ENCODE data around the gene IRF9. TPM values are rescaled to one million over a fixed set of nuclear protein-coding genes. Genes with fewer than 3 reads are reported as not detected.
A peak's percentile ranks its signal among the peaks of the same experiment; 100 is the strongest.

Gene IRF9
- total and polyA plus RNA-seq, 2 of the 13 experiments (the other 11 are each of a cell fraction or from before 2014, with no cell fraction given), result 14.9 to 49.7 TPM

DNA sequence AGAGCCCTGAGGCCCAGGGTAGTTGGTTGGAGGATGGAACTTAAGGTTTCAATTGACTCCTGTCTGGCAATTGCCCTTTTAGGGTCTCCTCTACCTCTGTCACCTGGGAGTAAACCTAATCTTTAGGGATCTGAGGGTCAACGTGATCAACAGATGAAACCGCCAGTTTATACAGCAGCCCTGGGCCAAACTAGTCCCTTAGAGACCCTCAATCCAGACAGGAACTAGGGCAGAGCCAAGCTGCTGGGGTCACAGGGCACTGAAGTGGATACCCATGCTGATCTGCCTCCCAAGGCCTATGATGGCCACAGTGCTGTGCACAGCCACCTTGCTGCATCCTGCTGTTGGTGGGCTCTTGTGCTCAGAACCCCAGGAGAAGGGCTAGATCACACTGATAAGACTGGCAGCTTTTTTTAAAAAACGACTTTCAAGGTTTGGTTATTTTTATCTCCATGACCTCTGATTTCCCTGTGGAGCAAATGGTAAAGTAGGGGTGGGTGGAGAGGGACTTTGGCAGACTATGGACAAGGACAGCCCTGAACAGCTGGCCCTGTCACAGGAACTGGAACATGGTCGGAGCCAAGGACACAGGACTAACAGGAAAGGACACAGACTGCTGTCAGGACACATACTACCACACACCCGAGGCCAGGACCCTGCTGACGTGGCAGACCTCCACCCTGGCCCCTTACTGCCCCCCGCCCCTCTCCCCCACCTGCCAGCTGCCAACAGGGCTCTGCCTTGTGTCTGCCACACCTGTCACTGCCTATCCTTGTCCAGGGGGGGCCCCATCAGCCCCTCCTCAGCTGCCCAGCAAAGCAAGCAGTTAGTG is 30.1 kb upstream of the IRF9 start (continued):
- TF ChIP-seq ZBTB49 (CRISPR knock-in tag; IDR thresholded peaks at IDR 0.05; ENCODE audit: borderline replicate concordance) (no peak), ZNF674 (CRISPR knock-in tag; IDR thresholded peaks at IDR 0.05; ENCODE audit: low read depth) (no peak), ARNT (IDR thresholded peaks at IDR 0.05) (no peak), ATF5 (CRISPR knock-in tag; IDR thresholded peaks at IDR 0.05; ENCODE audit: low read depth) (no peak), DPF2 (CRISPR knock-in tag; IDR thresholded peaks at IDR 0.05; ENCODE audit: borderline replicate concordance, low read depth) (peak; percentile 50; the same call in 1 of the 2 replicates), ZNF775 (CRISPR knock-in tag; IDR thresholded peaks at IDR 0.05; ENCODE audit: borderline replicate concordance) (no peak), SALL2 (CRISPR knock-in tag; IDR thresholded peaks at IDR 0.05) (no peak), SP5 (CRISPR knock-in tag; IDR thresholded peaks at IDR 0.05; ENCODE audit: borderline replicate concordance, low read depth) (peak; percentile 46; the same call in 1 of the 2 replicates), ZNF367 (CRISPR knock-in tag; IDR thresholded peaks at IDR 0.05; ENCODE audit: borderline replicate concordance) (no peak), NFKBIZ (CRISPR knock-in tag; IDR thresholded peaks at IDR 0.05) (no peak), ZNF605 (CRISPR knock-in tag; IDR thresholded peaks at IDR 0.05) (peak; percentile 69; the same call in 1 of the 2 replicates), TOPORS (CRISPR knock-in tag; IDR thresholded peaks at IDR 0.05) (peak; percentile 44; the same call in 1 of the 2 replicates), KMT2B (CRISPR knock-in tag; IDR thresholded peaks at IDR 0.05) (0 out of 2 replicates have a peak, but pooled peaks have one; percentile 37), TEAD3 (CRISPR knock-in tag; optimal IDR thresholded peaks at IDR 0.05; ENCODE audit: borderline replicate concordance) (no peak), NCOA5 (CRISPR knock-in tag; IDR thresholded peaks at IDR 0.05) (no peak), TRIM22 (IDR thresholded peaks at IDR 0.05) (no peak), SYNCRIP (IDR thresholded peaks at IDR 0.05; ENCODE audit: insufficient read depth, low read depth, low read length) (no peak), BRCA1 (CRISPR knock-in tag; IDR thresholded peaks at IDR 0.05) (no peak), HMG20A (CRISPR knock-in tag; IDR thresholded peaks at IDR 0.05; ENCODE audit: borderline replicate concordance) (no peak), CTCF (CRISPR knock-in tag; IDR thresholded peaks at IDR 0.05) (no peak), KDM1A (CRISPR knock-in tag; IDR thresholded peaks at IDR 0.05) (no peak), SRSF4 (IDR thresholded peaks at IDR 0.05; ENCODE audit: low read depth, low read length, poor library complexity, severe bottlenecking) (no peak)
- TF ChIP-seq, protein P1, sequence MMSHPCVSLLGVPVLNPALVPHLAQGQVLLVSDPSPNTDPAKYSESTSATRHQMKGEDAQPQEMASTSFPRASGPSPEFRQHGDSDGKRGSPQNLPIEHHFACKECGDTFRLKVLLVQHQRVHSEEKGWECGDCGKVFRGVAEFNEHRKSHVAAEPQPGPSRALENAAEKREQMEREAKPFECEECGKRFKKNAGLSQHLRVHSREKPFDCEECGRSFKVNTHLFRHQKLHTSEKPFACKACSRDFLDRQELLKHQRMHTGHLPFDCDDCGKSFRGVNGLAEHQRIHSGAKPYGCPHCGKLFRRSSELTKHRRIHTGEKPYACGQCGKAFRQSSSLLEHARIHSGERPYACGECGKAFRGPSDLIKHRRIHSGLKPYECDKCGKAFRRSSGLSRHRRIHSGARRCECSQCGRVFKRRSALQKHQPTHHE (CRISPR knock-in tag; IDR thresholded peaks at IDR 0.05; ENCODE audit: borderline replicate concordance), result no peak

Measured in HepG2 (cell line).